ENCODE data around the gene CH25H. TPM values are rescaled to one million over a fixed set of nuclear protein-coding genes. Genes with fewer than 3 reads are reported as not detected.

Gene CH25H
- total RNA-seq, 1 donor from 2014 or later, result 8.8 TPM

DNA sequence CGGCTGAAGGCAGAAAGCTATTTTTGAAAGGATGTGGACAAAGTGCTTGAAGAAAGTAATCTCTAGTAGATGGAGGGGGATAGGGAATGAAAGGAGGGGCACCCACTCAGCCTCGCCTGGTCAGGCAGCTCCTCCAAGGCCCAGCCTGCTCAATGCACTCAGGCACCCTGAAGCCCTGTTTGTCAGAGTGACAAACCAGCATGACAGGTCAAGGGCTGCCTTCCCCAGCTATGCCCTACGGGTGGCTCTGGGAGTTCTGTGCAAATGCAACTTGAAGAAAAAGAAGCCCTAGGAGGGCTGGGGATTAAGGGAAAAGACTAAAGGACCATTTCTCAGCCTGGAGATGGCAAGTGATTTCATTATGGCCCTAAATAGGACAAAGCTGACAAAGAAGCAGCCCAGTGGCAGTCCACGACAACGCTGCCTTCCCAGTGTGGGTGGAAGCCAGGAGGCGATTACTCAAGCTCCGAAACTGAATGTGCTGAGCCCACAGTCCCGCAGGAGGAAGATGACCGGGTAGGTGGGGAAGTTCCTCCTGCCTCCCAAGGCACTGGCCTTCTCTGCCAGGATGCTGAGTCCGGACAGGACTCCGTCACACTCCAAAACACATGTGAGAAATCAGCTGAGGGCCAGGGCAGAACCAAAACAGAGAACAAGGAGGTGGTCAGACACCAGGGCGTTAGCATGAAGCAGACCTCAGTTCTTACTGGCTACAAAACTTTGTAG lies 28.1 kb upstream of the CH25H start:
- DNase-seq (ENCODE audit: low spot score) (peak; percentile 77), ATAC-seq (peak; percentile 92)
- intact Hi-C loops (cut with DNase I), result no loop called here

GRCh38 chr10:89233033-89233432 lies 25.9 kb upstream of the CH25H start:
- ATAC-seq (no peak), DNase-seq (ENCODE audit: low spot score) (no peak)
- intact Hi-C loops (cut with DNase I), result no loop called here

DNA sequence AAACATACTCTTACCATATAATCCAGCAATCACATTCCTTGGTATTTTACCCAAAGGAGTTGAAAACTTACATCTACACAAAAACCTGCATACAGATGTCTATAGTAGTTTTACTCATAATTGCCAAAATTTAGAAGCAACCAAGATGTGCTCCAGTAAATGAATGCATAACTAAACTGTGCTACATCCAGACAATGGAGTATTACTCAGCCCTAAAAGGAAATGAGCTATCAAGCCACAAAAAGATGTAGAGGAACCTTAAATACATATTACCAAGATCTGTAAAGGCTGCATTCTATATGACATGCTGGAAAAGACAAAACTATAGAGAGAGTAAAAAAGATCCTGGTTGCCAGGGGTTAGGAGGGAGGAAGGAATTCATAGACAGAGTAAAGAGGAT lies 21.8 kb upstream of the CH25H start:
- ATAC-seq, result no peak
- intact Hi-C loops (cut with DNase I), result no loop called here
- no peak for DNase-seq (ENCODE audit: low spot score)

DNA sequence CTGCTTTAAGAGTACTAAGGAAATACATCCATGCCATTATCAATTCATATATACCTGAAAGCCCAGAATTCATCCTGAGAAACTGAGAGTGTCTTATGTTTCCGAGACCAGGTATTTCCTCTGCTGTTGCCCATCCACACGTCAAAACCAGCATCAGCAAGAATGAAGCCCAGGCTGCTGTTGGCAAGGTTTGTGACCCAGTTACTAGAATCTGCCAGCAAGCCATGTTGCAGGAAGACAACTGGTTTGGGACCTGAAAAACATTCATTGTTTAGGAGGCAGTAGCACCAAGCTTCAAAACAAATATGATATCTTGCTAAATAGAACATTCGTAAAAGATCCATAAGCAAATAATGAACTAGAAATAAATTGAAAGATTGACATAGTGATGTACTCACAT lies 21.0 kb upstream of the CH25H start:
- intact Hi-C loops (cut with DNase I), result no loop called here
- DNase-seq (ENCODE audit: low spot score), result no peak
- no peak for ATAC-seq

- no peak for DNase-seq (ENCODE audit: low spot score)
- no peak for ATAC-seq
- intact Hi-C loops (cut with DNase I), result no loop called here
Observed at GRCh38 chr10:89226891-89227290, 19.8 kb upstream of the CH25H start.

- ATAC-seq (peak; percentile 57), DNase-seq (ENCODE audit: low spot score) (no peak)
- intact Hi-C loops (cut with DNase I), result no loop called here
Observed at GRCh38 chr10:89224739-89225443, 17.8 kb upstream of the CH25H start.

DNA sequence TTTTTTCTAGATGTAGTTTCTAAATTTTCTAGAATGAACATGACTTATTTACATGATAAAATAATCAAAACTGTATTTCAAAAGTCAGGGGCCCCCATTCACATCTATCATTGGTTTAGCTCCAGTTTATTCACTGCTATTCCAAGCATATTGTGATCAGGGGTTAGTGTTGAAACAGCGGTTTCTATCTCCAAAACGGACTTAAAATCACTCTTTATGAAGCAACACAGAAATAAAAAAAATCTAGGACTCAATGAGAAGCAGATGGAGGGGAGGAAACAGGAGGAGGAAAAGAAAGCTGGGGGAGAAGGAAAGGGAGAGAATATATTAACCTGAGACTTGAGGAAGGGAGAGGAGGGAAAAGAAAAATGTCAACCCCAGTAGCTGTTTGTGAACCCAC lies 14.8 kb upstream of the CH25H start:
- intact Hi-C loops (cut with DNase I), result no loop called here
- peak; percentile 60 for ATAC-seq

DNA sequence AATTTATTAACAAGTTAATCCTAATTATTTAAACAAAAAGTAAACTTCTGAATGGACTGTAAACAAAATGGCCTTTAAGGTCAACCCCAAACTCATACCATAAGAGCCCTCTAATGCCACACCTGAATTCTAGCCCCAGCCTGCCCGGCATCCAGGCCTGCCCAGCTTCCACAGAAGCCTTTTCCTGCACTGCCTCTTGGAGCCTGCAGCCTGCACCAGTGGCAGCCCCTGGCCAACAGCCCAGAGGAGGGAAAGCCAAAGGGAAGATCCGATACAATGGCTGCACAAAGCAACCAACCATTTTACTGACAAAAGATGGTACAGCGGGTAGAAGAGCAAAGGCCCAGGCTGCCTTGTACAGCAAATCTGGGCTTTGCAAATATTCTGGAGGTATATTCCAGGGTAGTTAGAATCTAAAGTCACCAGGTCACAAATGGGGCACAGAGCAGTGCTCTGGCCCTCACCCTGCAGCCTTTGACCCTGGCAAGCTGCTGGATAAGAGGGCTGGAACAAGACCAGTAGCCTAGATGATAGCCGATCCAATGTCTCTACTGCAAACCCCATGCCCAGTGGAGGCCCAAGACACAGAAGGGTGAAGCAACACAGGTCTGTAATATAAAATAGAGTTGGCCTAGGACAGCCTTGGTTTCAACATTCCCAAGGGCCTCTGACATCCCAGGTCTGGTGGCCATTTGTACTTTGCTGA lies 12.5 kb upstream of the CH25H start:
- ATAC-seq, result no peak
- no peak for DNase-seq (ENCODE audit: low spot score)
- intact Hi-C loops (cut with DNase I), result loop anchor here (10.0 kb wide), 2 partner anchors 185 to 285 kb away; no protein-coding TSS in a partner anchor

More for the DNA sequence above, 14.8 kb upstream of the CH25H start:
- no peak for DNase-seq (ENCODE audit: low spot score)

- intact Hi-C loops (cut with DNase I), result loop anchor here (10.0 kb wide), 2 partner anchors 183 to 283 kb away; no protein-coding TSS in a partner anchor
- ATAC-seq, result peak; percentile 54
- peak; percentile 80 for DNase-seq (ENCODE audit: low spot score)
Observed at GRCh38 chr10:89217057-89217990, 10.2 kb upstream of the CH25H start.

- DNase-seq (ENCODE audit: low spot score), result no peak
- no peak for ATAC-seq
- intact Hi-C loops (cut with DNase I), result loop anchor here (10.0 kb wide), 2 partner anchors 181 to 281 kb away; no protein-coding TSS in a partner anchor
Observed at GRCh38 chr10:89216056-89216455, 8.9 kb upstream of the CH25H start.

- ATAC-seq (no peak), DNase-seq (ENCODE audit: low spot score) (no peak)
- intact Hi-C loops (cut with DNase I), result loop anchor here (10.0 kb wide), 2 partner anchors 181 to 281 kb away; no protein-coding TSS in a partner anchor
Observed at GRCh38 chr10:89215511-89215910, 8.4 kb upstream of the CH25H start.

- intact Hi-C loops (cut with DNase I), result loop anchor here (10.0 kb wide), 2 partner anchors 180 to 280 kb away; no protein-coding TSS in a partner anchor
Observed at GRCh38 chr10:89214566-89215165, 7.5 kb upstream of the CH25H start.

GRCh38 chr10:89213191-89213808 lies 6.2 kb upstream of the CH25H start:
- DNase-seq (ENCODE audit: low spot score) (no peak), ATAC-seq (peak; percentile 67)
- intact Hi-C loops (cut with DNase I), result loop anchor here (10.0 kb wide), 2 partner anchors 178 to 278 kb away; no protein-coding TSS in a partner anchor

More at GRCh38 chr10:89214566-89215165, 7.5 kb upstream of the CH25H start:
- ATAC-seq (no peak), DNase-seq (ENCODE audit: low spot score) (no peak)

GRCh38 chr10:89210794-89211425 lies 3.8 kb upstream of the CH25H start:
- ATAC-seq (no peak), DNase-seq (ENCODE audit: low spot score) (no peak)
- intact Hi-C loops (cut with DNase I), result loop anchor here (10.0 kb wide), 2 partner anchors 176 to 276 kb away; no protein-coding TSS in a partner anchor

- no peak for DNase-seq (ENCODE audit: low spot score)
- intact Hi-C loops (cut with DNase I), result loop anchor here (10.0 kb wide), 2 partner anchors 175 to 275 kb away; no protein-coding TSS in a partner anchor
- ATAC-seq, result no peak
Observed at GRCh38 chr10:89209718-89210117, 2.6 kb upstream of the CH25H start.

GRCh38 chr10:89207801-89208551 lies 859 bp upstream of the CH25H start:
- peak; percentile 66 for DNase-seq (ENCODE audit: low spot score)
- ATAC-seq, result peak; percentile 64
- intact Hi-C loops (cut with DNase I), result no loop called here
